ENCODE data around the gene MEIOC.
"Not testable (repeated sequence)": the region's sequence is repeated elsewhere in the genome, so short reads cannot be mapped to it uniquely, and the experiment has no call there.

Gene MEIOC

GRCh38 chr17:44648963-44649362 lies 7.3 kb upstream of the MEIOC start:
- DNase-seq, result no peak

DNA sequence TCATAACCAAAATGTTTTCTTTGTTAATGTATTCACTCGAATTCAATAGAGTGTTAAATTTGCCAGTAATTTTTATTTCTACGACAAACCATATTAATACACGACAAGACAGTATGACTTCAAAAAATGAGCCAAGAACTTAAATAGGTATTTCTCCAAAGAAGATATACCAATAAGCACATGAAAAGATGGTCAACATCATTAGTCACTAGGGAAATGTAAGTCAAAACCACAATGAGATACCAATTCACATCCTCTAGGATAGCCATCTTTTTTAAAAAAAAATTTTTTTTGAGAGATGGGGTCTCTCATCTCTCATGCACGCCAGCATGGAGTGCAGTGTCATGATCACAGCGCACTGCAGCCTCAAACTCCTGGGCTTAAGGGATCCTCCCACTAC lies 5.0 kb upstream of the MEIOC start:
- no peak for DNase-seq

DNA sequence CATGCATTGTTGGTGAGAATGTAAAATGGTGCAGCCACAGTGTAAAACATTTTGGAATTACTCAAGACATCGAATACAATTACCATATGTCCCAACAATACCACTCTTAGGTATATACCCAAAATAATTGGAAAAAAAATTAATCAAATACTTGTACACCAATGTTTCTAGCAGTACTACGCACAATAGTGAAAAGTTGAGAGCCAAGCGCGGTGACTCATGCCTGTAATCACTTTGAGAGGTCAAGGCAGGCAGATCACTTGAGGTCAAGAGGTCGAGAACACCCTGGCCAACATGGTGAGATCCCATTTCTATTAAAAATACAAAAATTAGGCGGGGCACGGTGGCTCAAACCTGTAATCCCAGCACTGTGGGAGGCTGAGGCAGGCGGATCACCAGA lies 3.5 kb upstream of the MEIOC start:
- no peak for DNase-seq

- DNase-seq, result no peak
Observed at GRCh38 chr17:44653384-44653783, 2.9 kb upstream of the MEIOC start.

DNA sequence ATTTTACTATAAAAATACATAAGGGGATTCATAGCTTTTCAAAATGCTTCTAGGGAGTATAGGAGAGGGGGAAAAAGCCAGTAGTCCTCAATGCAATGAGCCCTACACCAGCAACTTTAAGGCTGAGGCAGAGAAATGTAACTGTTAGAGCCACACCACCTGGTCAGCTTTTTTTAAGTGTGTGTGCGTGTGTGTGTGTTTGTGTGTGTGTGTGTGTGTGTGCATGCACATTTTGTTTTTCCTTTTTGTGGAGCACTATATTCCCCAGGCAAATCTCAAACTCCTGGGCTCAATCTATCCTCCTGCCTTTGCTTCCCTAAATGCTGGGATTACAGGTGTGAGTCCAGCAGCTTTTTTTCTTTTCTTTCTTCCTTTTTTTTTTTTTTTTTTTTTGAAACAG lies 2.3 kb upstream of the MEIOC start:
- DNase-seq, result no peak

- no peak for DNase-seq
Observed at GRCh38 chr17:44661835-44662234, 5.6 kb downstream of the MEIOC start.

DNA sequence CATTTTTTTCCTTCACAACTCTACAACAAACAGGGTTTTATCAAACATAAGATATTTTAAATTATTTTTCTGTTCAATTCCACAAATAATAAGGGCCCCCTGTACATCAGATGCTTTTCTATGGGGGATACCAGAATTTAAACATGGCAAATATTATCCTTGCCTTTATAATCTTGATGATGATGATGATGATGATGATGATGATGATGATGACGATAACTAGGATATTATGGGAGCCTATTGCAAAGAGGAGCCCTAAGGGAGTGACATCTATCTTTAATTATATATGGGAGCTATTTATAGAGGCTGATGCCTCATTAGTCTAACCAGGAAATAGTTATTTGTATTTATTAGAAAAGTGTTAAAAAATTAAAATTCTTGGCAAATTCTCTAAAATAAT lies 6.8 kb downstream of the MEIOC start:
- no peak for DNase-seq

GRCh38 chr17:44664867-44665266 lies 8.6 kb downstream of the MEIOC start:
- no peak for DNase-seq

DNA sequence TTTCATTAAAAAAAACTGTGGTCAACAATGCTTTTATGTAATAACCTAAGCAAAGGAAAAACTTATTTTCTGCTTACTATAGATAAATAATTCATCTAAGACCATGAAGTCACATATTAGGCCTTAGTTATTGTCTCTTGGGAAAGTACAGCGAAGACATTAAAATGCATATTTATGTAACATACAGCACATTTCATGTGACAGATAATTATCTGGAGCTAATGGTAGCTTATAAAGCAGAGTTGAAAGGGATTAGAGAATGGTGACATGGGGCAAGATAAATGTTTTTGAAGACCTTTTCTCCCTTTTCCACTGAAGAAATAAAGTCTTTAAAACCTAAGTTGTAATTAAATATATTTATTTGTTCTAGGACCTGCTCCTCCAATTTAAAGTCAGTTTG lies 9.7 kb downstream of the MEIOC start:
- no peak for DNase-seq

DNA sequence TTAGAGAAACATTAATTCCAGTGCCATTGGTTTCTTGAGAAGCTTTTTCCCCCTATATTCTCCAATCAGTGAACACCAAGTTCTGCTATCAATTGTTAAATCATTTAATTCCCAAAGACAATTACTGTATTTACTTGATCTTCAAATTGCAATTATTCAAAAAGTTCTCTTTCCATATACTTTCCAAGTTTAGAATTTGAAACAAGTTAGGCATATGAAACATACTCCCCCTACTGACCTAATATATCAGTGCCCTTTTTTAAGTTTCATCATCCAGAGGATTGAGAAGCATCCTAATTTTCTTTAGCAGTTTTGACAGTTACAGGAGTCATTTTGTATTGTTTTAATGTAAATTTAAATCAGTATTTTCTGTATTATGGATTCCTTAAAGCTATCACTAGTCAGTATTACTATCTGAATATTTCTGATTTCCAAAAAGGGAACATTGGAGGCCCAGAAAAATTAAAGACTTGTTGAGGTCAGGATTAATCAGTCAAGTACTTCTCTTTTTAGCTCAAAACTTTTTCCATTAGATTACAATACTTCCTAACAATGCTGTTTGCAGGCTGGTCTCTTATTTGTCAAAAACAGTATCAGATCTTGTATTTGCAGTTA lies 16.3 kb downstream of the MEIOC start:
- DNase-seq, result peak; percentile 63

- no peak for DNase-seq
Observed at GRCh38 chr17:44673893-44674292, 17.6 kb downstream of the MEIOC start.

- DNase-seq, result no peak
Observed at GRCh38 chr17:44677136-44677535, 20.9 kb downstream of the MEIOC start.

DNA sequence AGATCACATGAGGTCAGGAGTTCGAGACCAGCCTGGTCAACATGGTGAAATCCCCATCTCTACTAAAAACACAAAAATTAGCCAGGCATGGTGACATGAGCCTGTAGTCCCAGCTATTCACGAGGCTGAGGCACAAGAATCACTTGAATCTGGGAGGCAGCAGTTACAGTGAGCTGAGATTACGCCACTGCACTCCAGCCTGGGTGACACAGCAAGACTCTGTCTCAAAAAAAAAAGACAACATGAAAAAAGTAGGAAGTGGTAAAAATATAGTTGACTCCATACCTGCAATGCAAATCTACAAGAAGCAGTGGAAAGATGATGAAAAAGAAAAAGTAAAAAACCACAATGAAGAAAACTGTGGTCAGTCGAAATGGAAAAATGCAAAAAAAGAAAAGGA lies 27.0 kb downstream of the MEIOC start:
- peak; percentile 56 for DNase-seq

GRCh38 chr17:44687756-44688155 lies 31.5 kb downstream of the MEIOC start:
- no peak for DNase-seq

- DNase-seq, result no peak
Observed at GRCh38 chr17:44688200-44688599, 31.9 kb downstream of the MEIOC start.

DNA sequence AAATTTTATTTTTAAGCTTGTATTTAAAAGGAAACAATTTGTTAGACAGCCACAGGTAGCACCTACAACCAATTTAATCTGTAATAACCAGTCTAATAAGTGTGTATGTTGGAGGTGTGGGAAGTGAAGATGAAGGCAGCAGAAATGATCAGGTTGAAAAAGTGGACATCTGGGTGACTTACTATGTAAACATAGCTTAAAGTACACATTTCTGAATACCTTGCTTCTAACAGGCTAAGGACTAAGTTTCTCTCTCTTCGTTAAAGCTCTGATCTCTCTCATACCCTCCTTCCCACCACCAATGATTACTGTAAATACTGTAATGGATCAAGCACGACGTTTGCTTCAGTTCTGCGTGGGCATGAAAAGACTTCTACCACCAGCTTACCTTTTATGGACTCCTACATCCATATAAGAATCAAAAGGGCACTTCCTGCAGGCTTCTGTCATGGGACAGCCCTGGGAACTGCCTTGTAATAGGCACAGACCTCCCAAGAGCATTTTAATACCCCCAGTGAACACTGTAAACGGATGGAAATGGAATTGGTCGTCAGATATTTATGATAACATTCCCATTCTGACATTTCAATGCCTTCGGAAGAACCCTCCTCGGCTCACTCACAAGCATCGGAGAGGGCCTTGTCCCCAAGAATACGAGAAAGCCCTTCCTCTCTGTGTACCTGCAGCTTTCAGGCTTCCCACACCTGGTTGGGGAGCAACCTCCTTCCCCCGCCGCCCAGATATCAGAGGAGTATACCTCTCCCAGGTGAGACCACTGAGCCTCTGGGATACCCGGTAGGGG lies 32.6 kb downstream of the MEIOC start:
- peak; percentile 8 for DNase-seq

DNA sequence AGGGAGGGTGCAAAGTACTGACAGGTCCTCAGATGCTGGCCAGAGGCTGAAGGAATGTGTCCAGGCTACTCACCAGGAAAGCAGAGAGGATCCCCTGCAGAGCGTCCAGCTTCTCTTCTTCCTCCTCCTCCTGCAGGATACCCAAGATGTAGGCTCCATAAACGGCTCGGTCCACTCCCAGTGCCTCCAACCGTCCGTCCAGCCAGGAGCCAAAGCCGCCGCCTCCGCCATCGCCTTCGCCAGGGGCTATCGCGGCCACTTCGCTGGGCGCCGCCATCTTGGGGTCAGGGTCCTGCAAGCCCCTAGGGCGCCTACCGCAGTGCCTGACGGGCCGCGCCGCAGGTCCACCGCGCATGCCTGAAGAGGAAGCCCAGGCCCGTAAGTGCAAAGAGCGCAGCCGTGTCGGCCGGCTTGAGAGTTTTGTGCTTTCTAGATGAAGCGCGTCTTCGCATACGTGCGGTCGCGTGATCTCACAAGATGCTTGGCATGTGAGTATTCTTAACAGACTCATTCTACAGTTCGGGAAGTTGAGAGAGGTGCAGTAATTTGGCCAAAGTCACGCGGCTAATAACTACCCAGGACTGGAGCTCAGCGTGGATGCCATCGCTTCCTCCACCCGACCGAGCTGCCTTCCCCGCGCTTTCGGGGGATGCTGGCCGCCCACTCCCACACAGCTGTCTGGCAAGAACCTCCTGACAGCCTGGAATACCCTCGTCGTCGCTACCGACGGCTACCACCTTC lies 33.4 kb downstream of the MEIOC start, which contains the start of gene CCDC43:
Gene CCDC43 (minus strand): TSS at position 300 of the 741 bp plus-strand sequence. CDS start 23 bp downstream, at position 277.
- peak; percentile 97 for DNase-seq

DNA sequence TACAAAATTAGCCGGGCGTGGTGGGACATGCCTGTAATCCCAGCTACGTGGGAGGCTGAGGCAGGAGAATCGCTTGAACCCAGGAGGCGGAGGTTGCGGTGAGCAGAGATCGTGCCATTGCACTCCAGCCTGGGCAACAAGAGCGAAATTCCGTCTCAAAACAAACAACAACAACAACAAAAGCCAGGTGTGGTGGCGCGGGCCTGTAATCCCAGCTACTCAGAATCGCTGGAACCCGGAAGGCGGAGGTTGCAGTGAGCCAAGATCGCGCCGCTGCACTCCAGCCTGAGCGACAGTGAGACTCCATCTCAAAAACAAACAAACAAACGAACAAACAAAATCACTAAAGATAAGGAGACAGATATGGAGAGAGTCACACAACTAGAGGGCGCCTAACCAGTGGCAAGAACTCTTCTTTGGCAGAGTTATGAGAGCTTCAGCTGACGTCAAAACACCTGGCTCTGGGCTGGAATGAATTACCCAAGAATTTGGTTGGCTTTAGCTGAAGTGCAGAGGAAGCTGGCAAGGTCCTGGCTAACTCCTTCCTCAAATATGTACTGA lies 34.6 kb downstream of the MEIOC start:
- DNase-seq, result peak; percentile 69

GRCh38 chr17:44693609-44694008 lies 37.3 kb downstream of the MEIOC start:
- peak; percentile 10 for DNase-seq

GRCh38 chr17:44700288-44700687 lies 44.0 kb downstream of the MEIOC start:
- DNase-seq, result not testable (repeated sequence)

DNA sequence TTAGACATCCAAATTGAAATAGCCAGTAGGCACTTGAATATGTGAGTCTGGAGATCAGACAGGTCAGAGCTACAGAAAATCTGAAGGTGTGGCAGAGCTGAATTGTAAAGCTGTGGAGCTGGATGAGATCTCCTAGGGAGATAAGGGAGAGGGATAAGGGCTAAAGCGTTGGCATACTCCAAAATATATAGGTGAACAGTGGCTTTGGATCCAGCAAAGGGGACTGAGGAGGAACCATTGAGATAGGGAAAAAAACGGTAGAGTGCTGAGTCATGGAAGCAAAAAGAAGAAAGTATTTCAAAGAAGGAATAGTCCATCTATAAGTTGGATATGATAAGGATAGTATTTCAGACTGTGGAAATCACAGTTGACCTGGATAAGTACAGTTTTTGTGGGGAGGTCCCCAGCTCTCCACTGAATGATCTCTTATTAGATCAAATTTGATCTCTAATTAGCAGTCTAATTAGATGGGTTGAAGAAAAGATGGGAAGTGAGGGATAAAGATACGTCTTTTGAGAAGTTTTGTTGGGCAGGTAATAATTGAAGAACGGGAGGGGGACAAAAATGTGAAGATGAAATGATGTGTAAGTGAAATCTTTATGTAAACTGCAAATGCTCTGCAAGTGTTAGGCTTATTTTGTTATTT lies 51.6 kb downstream of the MEIOC start:
- peak; percentile 39 for DNase-seq

- DNase-seq, result peak; percentile 95
Observed at GRCh38 chr17:44708401-44709263, 52.4 kb downstream of the MEIOC start, which contains the start of gene DBF4B. Gene DBF4B, plus strand, starts transcription at chr17:44708665. Its CDS starts 156 bp downstream, at chr17:44708821.

Data from hematopoietic multipotent progenitor cell treated with erythropoietin and hydrocortisone succinate and interleukin-3 and kit ligand, for 4 days (in vitro differentiated cells).